ENCODE data around the gene ANXA5.

The ANXA5 gene

GRCh38 chr4:121677524-121677923 lies 19.3 kb downstream of the ANXA5 start:
- no peak for TF ChIP-seq GATA3 (IDR thresholded peaks at IDR 0.05; ENCODE audit: low read depth, low read length)
- TF ChIP-seq GATA2 (IDR thresholded peaks at IDR 0.05; ENCODE audit: low read depth, low read length), result no peak

GRCh38 chr4:121676345-121677075 lies 20.3 kb downstream of the ANXA5 start:
- TF ChIP-seq GATA3 (IDR thresholded peaks at IDR 0.05; ENCODE audit: low read depth, low read length) (no peak), GATA2 (IDR thresholded peaks at IDR 0.05; ENCODE audit: low read depth, low read length) (no peak)

- no peak for TF ChIP-seq GATA3 (IDR thresholded peaks at IDR 0.05; ENCODE audit: low read depth, low read length)
- TF ChIP-seq GATA2 (IDR thresholded peaks at IDR 0.05; ENCODE audit: low read depth, low read length), result no peak
These were observed 21.1 kb downstream of the ANXA5 start for GRCh38 chr4:121675715-121676114.

GRCh38 chr4:121674696-121675095 lies 22.1 kb downstream of the ANXA5 start:
- TF ChIP-seq GATA2 (IDR thresholded peaks at IDR 0.05; ENCODE audit: low read depth, low read length), result no peak

GRCh38 chr4:121674191-121674590 lies 22.6 kb downstream of the ANXA5 start:
- TF ChIP-seq GATA2 (IDR thresholded peaks at IDR 0.05; ENCODE audit: low read depth, low read length) (no peak), GATA3 (IDR thresholded peaks at IDR 0.05; ENCODE audit: low read depth, low read length) (no peak)

GRCh38 chr4:121669163-121669550 lies 27.6 kb downstream of the ANXA5 start:
- TF ChIP-seq GATA2 (IDR thresholded peaks at IDR 0.05; ENCODE audit: low read depth, low read length) (no peak), GATA3 (IDR thresholded peaks at IDR 0.05; ENCODE audit: low read depth, low read length) (no peak)

- no peak for TF ChIP-seq GATA2 (IDR thresholded peaks at IDR 0.05; ENCODE audit: low read depth, low read length)
- no peak for TF ChIP-seq GATA3 (IDR thresholded peaks at IDR 0.05; ENCODE audit: low read depth, low read length)
These were observed 28.2 kb downstream of the ANXA5 start for GRCh38 chr4:121668368-121669162.

GRCh38 chr4:121666091-121666679 lies 30.6 kb downstream of the ANXA5 start:
- TF ChIP-seq GATA3 (IDR thresholded peaks at IDR 0.05; ENCODE audit: low read depth, low read length), result no peak
- no peak for TF ChIP-seq GATA2 (IDR thresholded peaks at IDR 0.05; ENCODE audit: low read depth, low read length)

GRCh38 chr4:121665371-121665770 lies 31.4 kb downstream of the ANXA5 start:
- TF ChIP-seq GATA3 (IDR thresholded peaks at IDR 0.05; ENCODE audit: low read depth, low read length) (no peak), GATA2 (IDR thresholded peaks at IDR 0.05; ENCODE audit: low read depth, low read length) (no peak)

GRCh38 chr4:121662225-121662624 lies 34.6 kb downstream of the ANXA5 start:
- TF ChIP-seq GATA3 (IDR thresholded peaks at IDR 0.05; ENCODE audit: low read depth, low read length), result no peak
- no peak for TF ChIP-seq GATA2 (IDR thresholded peaks at IDR 0.05; ENCODE audit: low read depth, low read length)

- no peak for TF ChIP-seq GATA3 (IDR thresholded peaks at IDR 0.05; ENCODE audit: low read depth, low read length)
- no peak for TF ChIP-seq GATA2 (IDR thresholded peaks at IDR 0.05; ENCODE audit: low read depth, low read length)
These were observed 38.7 kb downstream of the ANXA5 start for GRCh38 chr4:121658125-121658524.

- TF ChIP-seq GATA2 (IDR thresholded peaks at IDR 0.05; ENCODE audit: low read depth, low read length) (no peak), GATA3 (IDR thresholded peaks at IDR 0.05; ENCODE audit: low read depth, low read length) (no peak)
These were observed 40.5 kb downstream of the ANXA5 start for GRCh38 chr4:121656269-121656641.

GRCh38 chr4:121655320-121656268 lies 41.2 kb downstream of the ANXA5 start:
- no peak for TF ChIP-seq GATA3 (IDR thresholded peaks at IDR 0.05; ENCODE audit: low read depth, low read length)
- no peak for TF ChIP-seq GATA2 (IDR thresholded peaks at IDR 0.05; ENCODE audit: low read depth, low read length)

GRCh38 chr4:121654738-121655137 lies 42.0 kb downstream of the ANXA5 start:
- TF ChIP-seq GATA3 (IDR thresholded peaks at IDR 0.05; ENCODE audit: low read depth, low read length), result no peak
- no peak for TF ChIP-seq GATA2 (IDR thresholded peaks at IDR 0.05; ENCODE audit: low read depth, low read length)
